ENCODE results near the gene WASF3.

Gene WASF3

GRCh38 chr13:26528527-26528926, 29.0 kb upstream of the WASF3 start:
- no peaks in the 10 kb centered on the region for H3K9me3 ChIP-seq (ENCODE audit: control insufficient read depth, insufficient read depth, low read depth, low read length)
- peaks cover 13% of the 10 kb centered on the region; the same call in 1 of the 2 replicates for H3K4me1 ChIP-seq (ENCODE audit: control insufficient read depth, insufficient read depth, low read length)

GRCh38 chr13:26529441-26529840, 28.0 kb upstream of the WASF3 start:
- Histone ChIP-seq H3K9ac (ENCODE audit: low read length) (no peak overlapping the region), H3K4me3 (ENCODE audit: low read depth, low read length) (no peak overlapping the region), H3K36me3 (ENCODE audit: control insufficient read depth, insufficient read depth, low read length) (no peaks in the 10 kb centered on the region), H3K27me3 (ENCODE audit: control insufficient read depth, insufficient read depth, low read length) (no peaks in the 10 kb centered on the region), H3K9me3 (ENCODE audit: control insufficient read depth, insufficient read depth, low read depth, low read length) (no peaks in the 10 kb centered on the region), H3K27ac (ENCODE audit: low read depth, low read length) (no peak overlapping the region), H3K4me1 (ENCODE audit: control insufficient read depth, insufficient read depth, low read length) (peaks cover 13% of the 10 kb centered on the region; the same call in 1 of the 2 replicates)

More at GRCh38 chr13:26528527-26528926, 29.0 kb upstream of the WASF3 start:
- H3K9ac ChIP-seq (ENCODE audit: low read length), result no peak overlapping the region
- H3K36me3 ChIP-seq (ENCODE audit: control insufficient read depth, insufficient read depth, low read length), result no peaks in the 10 kb centered on the region
- no peak overlapping the region for H3K4me3 ChIP-seq (ENCODE audit: low read depth, low read length)
- no peaks in the 10 kb centered on the region for H3K27me3 ChIP-seq (ENCODE audit: control insufficient read depth, insufficient read depth, low read length)
- no peak overlapping the region for H3K27ac ChIP-seq (ENCODE audit: low read depth, low read length)

GRCh38 chr13:26531742-26532141, 25.7 kb upstream of the WASF3 start:
- no peaks in the 10 kb centered on the region for H3K36me3 ChIP-seq (ENCODE audit: control insufficient read depth, insufficient read depth, low read length)
- H3K27me3 ChIP-seq (ENCODE audit: control insufficient read depth, insufficient read depth, low read length), result no peaks in the 10 kb centered on the region
- no peak overlapping the region for H3K27ac ChIP-seq (ENCODE audit: low read depth, low read length)
- H3K4me1 ChIP-seq (ENCODE audit: control insufficient read depth, insufficient read depth, low read length), result peaks cover 13% of the 10 kb centered on the region; the same call in 1 of the 2 replicates
- H3K4me3 ChIP-seq (ENCODE audit: low read depth, low read length), result no peak overlapping the region
- no peaks in the 10 kb centered on the region for H3K9me3 ChIP-seq (ENCODE audit: control insufficient read depth, insufficient read depth, low read depth, low read length)
- no peak overlapping the region for H3K9ac ChIP-seq (ENCODE audit: low read length)

DNA sequence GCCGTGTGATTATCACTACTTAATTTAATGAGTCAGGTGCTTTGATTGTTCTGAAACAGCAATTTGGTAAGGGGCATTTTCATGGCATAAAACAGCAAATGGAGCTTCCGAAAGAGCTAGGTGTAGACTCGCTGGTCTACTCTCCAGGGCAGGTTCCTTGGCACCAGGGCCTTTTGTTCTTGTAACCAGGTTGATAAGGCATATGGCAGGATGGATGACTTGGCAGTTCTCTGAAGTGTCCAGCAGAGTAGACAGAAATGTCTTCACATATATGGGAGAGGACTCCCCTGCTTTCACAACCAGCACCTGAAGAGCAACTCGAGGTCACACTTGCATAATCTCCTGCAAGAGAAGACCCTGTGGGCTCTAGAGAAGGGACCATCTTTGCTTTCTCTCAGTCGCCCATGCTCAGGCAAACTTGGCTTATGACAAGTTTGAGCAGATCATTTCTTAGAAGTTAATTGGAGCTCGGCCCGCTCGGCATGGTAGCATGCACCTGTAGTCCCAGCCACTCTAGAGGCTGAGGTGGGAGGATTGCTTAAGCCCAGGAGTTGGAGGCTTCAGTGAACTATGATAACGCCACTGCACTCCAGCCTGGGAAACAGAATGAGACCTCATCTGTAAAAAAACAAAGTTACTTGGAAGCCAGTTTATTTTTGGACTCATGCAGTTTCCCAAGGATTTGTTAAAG, 23.3 kb upstream of the WASF3 start:
- Histone ChIP-seq H3K4me3 (ENCODE audit: low read depth, low read length) (no peak overlapping the region), H3K36me3 (ENCODE audit: control insufficient read depth, insufficient read depth, low read length) (no peaks in the 10 kb centered on the region), H3K27me3 (ENCODE audit: control insufficient read depth, insufficient read depth, low read length) (no peaks in the 10 kb centered on the region), H3K9me3 (ENCODE audit: control insufficient read depth, insufficient read depth, low read depth, low read length) (no peaks in the 10 kb centered on the region), H3K27ac (ENCODE audit: low read depth, low read length) (no peak overlapping the region), H3K9ac (ENCODE audit: low read length) (no peak overlapping the region), H3K4me1 (ENCODE audit: control insufficient read depth, insufficient read depth, low read length) (peaks cover 5% of the 10 kb centered on the region; the same call in 1 of the 2 replicates)

- Histone ChIP-seq H3K27me3 (ENCODE audit: control insufficient read depth, insufficient read depth, low read length) (no peaks in the 10 kb centered on the region), H3K4me3 (ENCODE audit: low read depth, low read length) (no peak overlapping the region), H3K27ac (ENCODE audit: low read depth, low read length) (no peak overlapping the region), H3K9me3 (ENCODE audit: control insufficient read depth, insufficient read depth, low read depth, low read length) (no peaks in the 10 kb centered on the region), H3K4me1 (ENCODE audit: control insufficient read depth, insufficient read depth, low read length) (no peaks in the 10 kb centered on the region), H3K9ac (ENCODE audit: low read length) (no peak overlapping the region), H3K36me3 (ENCODE audit: control insufficient read depth, insufficient read depth, low read length) (no peaks in the 10 kb centered on the region)
Measured at GRCh38 chr13:26538363-26539317, 18.8 kb upstream of the WASF3 start.

DNA sequence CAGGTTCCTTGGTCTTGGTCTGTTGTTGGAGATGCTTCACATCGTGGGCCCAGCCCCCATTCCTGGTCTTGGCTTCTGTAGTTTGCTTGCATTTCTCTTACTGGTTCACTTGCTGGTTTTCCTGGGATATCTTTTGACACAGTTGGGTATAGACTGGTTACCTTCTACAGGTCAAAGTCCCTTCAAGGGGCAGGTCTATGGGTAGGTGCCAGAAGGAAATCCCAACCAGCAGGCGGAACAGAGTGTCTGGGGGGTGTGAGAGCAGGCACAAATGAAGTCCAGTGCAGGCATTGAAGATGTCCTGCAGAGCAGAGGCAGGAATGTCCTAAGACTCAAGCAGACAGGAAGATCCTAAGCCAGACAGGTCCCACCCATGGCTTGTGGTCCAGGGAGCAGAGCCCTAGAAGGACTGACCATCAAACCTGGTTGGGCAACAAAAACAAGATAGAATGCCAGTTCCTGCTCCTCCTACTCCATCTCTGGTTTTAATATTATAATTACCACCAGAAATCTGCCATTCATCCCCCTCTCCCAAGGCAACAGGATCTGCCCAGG, 17.7 kb upstream of the WASF3 start:
- H3K27ac ChIP-seq (ENCODE audit: low read depth, low read length), result no peak overlapping the region
- no peaks in the 10 kb centered on the region for H3K9me3 ChIP-seq (ENCODE audit: control insufficient read depth, insufficient read depth, low read depth, low read length)
- no peaks in the 10 kb centered on the region for H3K36me3 ChIP-seq (ENCODE audit: control insufficient read depth, insufficient read depth, low read length)
- H3K4me1 ChIP-seq (ENCODE audit: control insufficient read depth, insufficient read depth, low read length), result no peaks in the 10 kb centered on the region
- H3K9ac ChIP-seq (ENCODE audit: low read length), result no peak overlapping the region
- no peaks in the 10 kb centered on the region for H3K27me3 ChIP-seq (ENCODE audit: control insufficient read depth, insufficient read depth, low read length)
- no peak overlapping the region for H3K4me3 ChIP-seq (ENCODE audit: low read depth, low read length)

- H3K9me3 ChIP-seq (ENCODE audit: control insufficient read depth, insufficient read depth, low read depth, low read length), result no peaks in the 10 kb centered on the region
- no peaks in the 10 kb centered on the region for H3K36me3 ChIP-seq (ENCODE audit: control insufficient read depth, insufficient read depth, low read length)
- H3K27ac ChIP-seq (ENCODE audit: low read depth, low read length), result no peak overlapping the region
- H3K4me3 ChIP-seq (ENCODE audit: low read depth, low read length), result no peak overlapping the region
- H3K4me1 ChIP-seq (ENCODE audit: control insufficient read depth, insufficient read depth, low read length), result no peaks in the 10 kb centered on the region
- H3K27me3 ChIP-seq (ENCODE audit: control insufficient read depth, insufficient read depth, low read length), result no peaks in the 10 kb centered on the region
- no peak overlapping the region for H3K9ac ChIP-seq (ENCODE audit: low read length)
Measured at GRCh38 chr13:26540334-26540733, 17.1 kb upstream of the WASF3 start.

DNA sequence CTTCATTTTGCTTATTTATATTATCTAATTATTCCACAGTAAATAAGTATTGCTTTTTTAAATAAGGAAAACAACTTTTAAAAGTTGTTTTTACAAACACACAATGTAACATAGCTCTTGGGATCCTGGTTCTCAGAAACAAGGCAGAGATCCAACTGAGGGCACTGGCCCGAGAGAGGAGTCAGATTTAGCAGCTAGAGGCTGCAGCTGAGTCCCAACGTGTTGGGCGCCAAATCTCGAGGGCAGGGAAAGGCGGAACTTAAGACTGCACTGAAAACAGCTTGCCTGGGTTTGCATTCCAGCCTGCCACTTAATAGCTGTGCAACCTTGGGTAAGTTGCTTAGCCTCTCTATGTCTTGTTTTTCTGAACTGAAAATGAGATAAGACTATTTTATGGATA, 16.4 kb upstream of the WASF3 start:
- no peaks in the 10 kb centered on the region for H3K27me3 ChIP-seq (ENCODE audit: control insufficient read depth, insufficient read depth, low read length)
- no peaks in the 10 kb centered on the region for H3K4me1 ChIP-seq (ENCODE audit: control insufficient read depth, insufficient read depth, low read length)
- no peaks in the 10 kb centered on the region for H3K9me3 ChIP-seq (ENCODE audit: control insufficient read depth, insufficient read depth, low read depth, low read length)
- no peak overlapping the region for H3K4me3 ChIP-seq (ENCODE audit: low read depth, low read length)
- no peaks in the 10 kb centered on the region for H3K36me3 ChIP-seq (ENCODE audit: control insufficient read depth, insufficient read depth, low read length)
- no peak overlapping the region for H3K27ac ChIP-seq (ENCODE audit: low read depth, low read length)
- no peak overlapping the region for H3K9ac ChIP-seq (ENCODE audit: low read length)

GRCh38 chr13:26541678-26542568, 15.6 kb upstream of the WASF3 start:
- Histone ChIP-seq H3K27me3 (ENCODE audit: control insufficient read depth, insufficient read depth, low read length) (no peaks in the 10 kb centered on the region), H3K4me1 (ENCODE audit: control insufficient read depth, insufficient read depth, low read length) (no peaks in the 10 kb centered on the region), H3K36me3 (ENCODE audit: control insufficient read depth, insufficient read depth, low read length) (no peaks in the 10 kb centered on the region), H3K9ac (ENCODE audit: low read length) (no peak overlapping the region), H3K9me3 (ENCODE audit: control insufficient read depth, insufficient read depth, low read depth, low read length) (no peaks in the 10 kb centered on the region), H3K27ac (ENCODE audit: low read depth, low read length) (no peak overlapping the region), H3K4me3 (ENCODE audit: low read depth, low read length) (no peak overlapping the region)

DNA sequence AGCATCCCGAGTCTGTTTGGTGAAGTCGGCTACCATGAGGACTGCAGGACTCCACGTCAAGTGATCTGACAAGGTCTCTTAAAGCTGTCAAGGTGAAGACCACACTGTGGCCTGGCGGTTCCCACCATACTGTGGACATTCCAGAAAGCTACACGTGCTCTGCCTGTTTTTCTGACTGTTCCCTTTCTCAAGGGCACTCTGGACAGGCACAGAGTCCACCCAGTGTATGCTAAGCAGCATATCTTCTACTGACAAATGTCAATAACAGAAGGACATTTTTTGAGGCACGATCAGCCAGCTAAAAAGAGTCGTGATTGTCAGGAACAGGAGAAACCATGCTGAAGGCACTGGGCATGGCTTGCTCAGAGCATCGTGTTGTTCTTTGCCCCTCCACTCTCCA, 12.8 kb upstream of the WASF3 start:
- H3K4me1 ChIP-seq (ENCODE audit: control insufficient read depth, insufficient read depth, low read length), result no peaks in the 10 kb centered on the region
- H3K27me3 ChIP-seq (ENCODE audit: control insufficient read depth, insufficient read depth, low read length), result no peaks in the 10 kb centered on the region
- H3K36me3 ChIP-seq (ENCODE audit: control insufficient read depth, insufficient read depth, low read length), result no peaks in the 10 kb centered on the region
- no peak overlapping the region for H3K27ac ChIP-seq (ENCODE audit: low read depth, low read length)
- no peak overlapping the region for H3K9ac ChIP-seq (ENCODE audit: low read length)
- no peak overlapping the region for H3K4me3 ChIP-seq (ENCODE audit: low read depth, low read length)
- no peaks in the 10 kb centered on the region for H3K9me3 ChIP-seq (ENCODE audit: control insufficient read depth, insufficient read depth, low read depth, low read length)
